ENCODE results near the gene SENP3.

DNA sequence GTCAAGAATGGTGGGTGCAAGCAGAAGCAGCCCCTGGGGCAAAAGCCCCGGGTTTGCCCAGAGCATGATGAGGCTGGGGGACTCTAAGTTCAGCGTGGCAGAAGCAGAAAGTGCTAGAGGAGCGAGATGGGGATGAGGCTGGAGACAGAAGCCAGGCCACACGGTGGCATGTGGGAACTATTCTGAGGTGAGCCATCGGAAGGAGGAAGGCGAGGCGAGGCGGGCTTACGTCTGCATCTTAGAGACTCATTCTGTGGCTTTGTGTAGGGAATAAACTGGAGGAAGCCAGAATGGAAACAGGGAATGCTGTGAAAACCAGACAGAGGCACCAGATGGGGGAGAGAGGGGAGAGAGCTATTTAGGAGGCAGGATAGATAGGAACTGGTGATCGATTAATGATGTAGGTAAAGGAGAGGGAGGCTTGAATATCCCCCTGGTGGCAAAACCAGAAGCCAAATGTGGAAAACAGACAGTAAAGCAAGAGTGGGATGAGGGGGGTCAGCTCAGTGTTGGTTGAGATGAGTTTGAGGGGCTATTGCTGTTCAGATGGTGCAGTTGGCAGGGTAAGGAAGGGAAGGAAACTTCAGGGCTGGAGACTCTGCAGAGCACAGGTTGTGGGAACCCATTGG lies 6.3 kb upstream of the SENP3 start:
- TF ChIP-seq EZH2 (IDR thresholded peaks at IDR 0.05; ENCODE audit: insufficient read depth, poor library complexity, severe bottlenecking) (no peak), EZH2phosphoT487 (IDR thresholded peaks at IDR 0.05; ENCODE audit: insufficient read depth, low read depth) (no peak)
